GM21447 (cell line): ENCODE data around the gene RGMB.

Experiments used
- ATAC-seq: cut with Tn5 transposase; IDR thresholded peaks from one replicate; pipeline ENCODE4 v1.9.1; 2021; ENCODE audit not compliant: unreplicated experiment

Gene RGMB

DNA sequence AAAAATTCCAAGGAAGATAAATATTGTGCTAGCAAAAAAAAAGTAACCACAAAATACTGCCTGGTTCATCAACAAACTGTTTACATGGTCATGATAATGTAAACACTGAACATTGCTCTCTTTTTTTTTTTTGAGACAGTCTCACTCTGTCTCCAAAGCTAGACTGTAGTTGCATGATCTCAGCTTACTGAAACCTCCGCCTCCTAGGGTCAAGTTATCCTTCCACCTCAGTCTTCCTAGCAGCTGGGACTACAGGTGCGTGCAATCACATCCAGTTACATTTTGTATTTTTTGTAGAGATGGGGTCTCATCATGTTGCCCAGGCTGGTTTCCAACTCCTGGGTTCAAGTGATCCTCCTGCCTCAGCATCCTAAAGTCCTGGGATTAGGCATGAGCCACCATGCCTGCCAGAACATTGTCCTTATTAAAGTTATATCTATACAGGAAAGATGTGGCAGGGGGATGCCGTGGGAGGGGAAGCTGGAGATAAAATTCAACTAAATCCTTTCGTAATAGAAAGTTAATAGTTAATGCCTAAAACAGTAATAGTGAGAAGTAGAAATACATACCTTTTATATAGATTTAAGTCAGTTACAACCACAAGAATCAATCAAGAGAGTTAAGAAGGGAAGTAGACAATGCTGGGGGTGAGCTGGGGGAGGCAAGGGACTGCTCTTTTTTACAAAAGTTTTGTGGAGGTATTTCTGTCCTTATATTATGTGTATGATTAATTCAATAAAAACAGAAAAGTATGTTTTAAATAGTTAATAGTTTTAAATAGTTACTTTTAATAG lies 52.3 kb downstream of the RGMB start:
- no peak for ATAC-seq

- ATAC-seq: peak; percentile 72
These were observed 53.7 kb downstream of the RGMB start for GRCh38 chr5:98827161-98827560.

DNA sequence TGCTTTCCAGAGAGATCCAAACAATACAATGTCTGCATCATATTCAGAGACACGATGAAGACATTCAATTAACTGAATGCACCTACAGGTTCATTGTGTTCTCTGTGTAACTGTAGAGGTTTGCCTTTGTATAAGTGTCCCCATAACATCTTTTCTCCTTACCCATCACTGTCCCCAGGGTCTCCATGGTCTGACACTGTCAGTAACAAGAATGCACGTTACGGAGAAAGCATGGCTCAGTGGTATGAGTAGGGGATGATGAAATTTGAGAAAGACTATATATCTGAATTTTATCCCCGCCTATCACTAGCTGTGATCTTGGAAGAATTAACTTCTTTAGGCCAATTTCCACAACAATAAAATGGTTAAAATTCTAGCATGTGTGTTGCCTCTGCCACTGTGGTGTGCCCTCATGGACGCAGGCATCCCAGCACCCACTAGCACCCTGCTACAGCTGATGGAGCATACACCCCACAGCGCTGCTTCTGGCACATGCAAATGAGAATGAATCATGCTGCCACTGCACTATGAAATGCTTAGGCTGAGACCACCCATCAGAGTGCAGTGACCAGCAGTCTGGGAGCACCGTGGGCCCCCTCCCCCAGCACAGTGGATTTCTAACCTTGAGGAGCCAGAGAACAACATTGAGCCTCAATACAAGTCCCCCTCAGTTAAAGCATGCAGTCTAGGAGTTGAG lies 54.3 kb downstream of the RGMB start:
- no peak for ATAC-seq

DNA sequence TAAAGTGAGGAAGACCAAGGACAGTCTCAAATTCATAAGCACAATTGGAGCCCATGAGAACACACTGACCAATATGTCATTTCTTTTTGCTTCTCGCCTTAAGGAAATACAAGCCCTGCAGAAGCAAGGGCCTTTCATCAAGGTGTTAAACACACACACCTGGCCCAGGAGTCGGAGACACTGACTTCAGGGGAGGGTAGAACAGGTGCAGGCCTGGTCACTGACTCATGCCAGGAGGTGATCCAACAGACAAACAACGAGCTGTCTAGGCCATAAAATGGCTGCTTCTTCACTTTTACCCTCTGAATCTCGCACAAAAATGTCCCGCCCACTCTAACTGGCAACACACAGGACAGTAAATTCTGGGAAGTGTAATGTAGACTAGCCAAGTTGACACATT lies 62.7 kb downstream of the RGMB start:
- ATAC-seq: no peak

- ATAC-seq: peak; percentile 77
These were observed 66.3 kb downstream of the RGMB start for GRCh38 chr5:98839469-98840383.

DNA sequence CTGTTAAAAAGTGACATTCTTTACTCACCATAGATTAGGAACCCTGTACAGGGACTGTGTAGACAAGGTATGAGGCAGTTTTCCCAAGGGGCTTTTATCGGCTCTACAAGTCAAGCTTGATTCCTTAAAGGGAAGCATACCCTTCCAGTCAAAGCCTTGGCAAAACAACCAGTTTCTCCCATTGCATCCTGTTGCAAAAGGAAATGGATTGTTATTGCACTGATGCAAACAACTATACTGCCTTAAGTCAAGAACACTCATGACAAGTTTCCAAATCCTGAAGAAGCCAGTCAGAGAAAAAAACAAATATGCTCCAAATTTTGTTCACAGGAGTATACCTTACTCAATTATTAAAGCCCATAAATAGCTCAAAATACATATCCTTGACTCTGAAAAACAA lies 67.5 kb downstream of the RGMB start:
- ATAC-seq: no peak

- ATAC-seq: no peak
These were observed 70.0 kb downstream of the RGMB start for GRCh38 chr5:98843481-98843880.

DNA sequence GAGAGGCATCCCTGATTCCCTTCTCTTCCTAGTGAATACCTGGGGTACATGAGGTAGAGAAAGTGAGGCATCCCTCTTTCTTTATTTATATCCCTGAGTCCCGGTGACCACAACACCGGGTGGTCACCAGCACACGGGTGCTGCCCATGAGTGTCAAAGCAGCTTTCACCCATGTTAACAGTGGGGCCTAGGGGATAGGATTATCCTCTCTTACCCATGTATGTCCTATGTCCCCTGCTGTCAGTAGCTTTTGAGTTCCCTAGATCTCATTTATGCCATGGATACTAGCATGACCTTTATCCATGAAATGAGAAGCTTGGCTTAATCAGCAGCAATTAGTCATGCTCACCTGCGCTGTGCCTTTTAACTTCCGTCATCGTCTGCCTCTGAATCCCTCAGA lies 71.4 kb downstream of the RGMB start:
- no peak for ATAC-seq

DNA sequence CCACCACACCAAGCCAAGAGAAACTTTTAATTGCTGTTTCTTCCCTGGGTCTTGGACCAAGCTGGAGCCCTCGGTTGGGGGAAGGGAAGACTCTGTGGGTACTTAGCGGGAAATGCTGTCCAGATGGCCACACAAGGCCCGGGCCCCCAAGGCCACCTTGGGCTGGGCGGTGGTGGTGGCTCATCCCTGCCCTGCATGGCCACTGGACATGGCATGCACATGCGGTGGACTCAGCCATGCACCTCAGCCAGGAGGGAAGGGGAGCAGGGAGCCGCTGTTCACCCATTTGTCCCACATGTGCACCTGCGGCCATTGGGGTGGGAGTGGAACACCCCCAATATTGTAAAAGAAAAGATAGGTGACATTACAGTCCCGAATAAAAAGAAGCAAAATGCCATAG lies 72.4 kb downstream of the RGMB start:
- no peak for ATAC-seq
